GM23338 (cell line): ENCODE results near the gene ELAVL2. TPM values are rescaled to one million over a fixed set of nuclear protein-coding genes. Genes with fewer than 3 reads are reported as not detected.

Experiments
- ATAC-seq: fragments of 200-7000 bp; cut with Tn5 transposase; 3 replicates; pipeline ENCODE4 v1.9.1; 2020
- DNase-seq: peaks from one replicate; pipeline ENCODE4 v3.0.0-alpha.2; 2015; ENCODE audit warnings: low spot score
- H2AFZ ChIP-seq: fragments of 200-600 bp; sonication (generic); 2 replicates; pipeline ENCODE4 v1.8.0; 2016; ENCODE audit warnings: antibody characterized with exemption, mild to moderate bottlenecking, moderate library complexity
- H3F3A ChIP-seq: fragments of 200-600 bp; sonication (generic); replicated peaks from 2 replicates; pipeline ENCODE4 v1.8.0; 2017; ENCODE audit warnings: antibody characterized with exemption, mixed run types, low read depth
- H3K27ac ChIP-seq: fragments of 200-600 bp; sonication (generic); 2 replicates; pipeline ENCODE4 v1.6.1; 2016; ENCODE audit warnings: low read depth
- H3K27me3 ChIP-seq: fragments of 200-600 bp; sonication (generic); 2 replicates; pipeline ENCODE4 v1.8.0; 2016; ENCODE audit warnings: mild to moderate bottlenecking, mixed run types, moderate library complexity; ENCODE audit not compliant: insufficient read depth
- H3K36me3 ChIP-seq: fragments of 200-600 bp; sonication (generic); 2 replicates; pipeline ENCODE4 v1.8.0; 2016; ENCODE audit warnings: mild to moderate bottlenecking; ENCODE audit not compliant: insufficient read depth
- H3K4me1 ChIP-seq: fragments of 200-600 bp; sonication (generic); 2 replicates; pipeline ENCODE4 v1.8.0; 2016; ENCODE audit warnings: mild to moderate bottlenecking, moderate library complexity; ENCODE audit not compliant: insufficient read depth
- H3K4me2 ChIP-seq: fragments of 200-600 bp; sonication (generic); 2 replicates; pipeline ENCODE4 v1.7.1; 2017; ENCODE audit warnings: mixed run types
- H3K4me3 ChIP-seq: fragments of 200-600 bp; sonication (generic); 2 replicates; pipeline ENCODE4 v1.6.1; 2016; ENCODE audit warnings: mixed run types
- H3K79me2 ChIP-seq: fragments of 200-600 bp; sonication (generic); replicated peaks from 2 replicates; pipeline ENCODE4 v1.8.0; 2017; ENCODE audit warnings: mild to moderate bottlenecking; ENCODE audit not compliant: insufficient read depth
- H3K9me2 ChIP-seq: fragments of 200-600 bp; sonication (generic); 2 replicates; pipeline ENCODE4 v1.8.0; 2017; ENCODE audit not compliant: insufficient read depth
- H4K20me1 ChIP-seq: fragments of 200-600 bp; sonication (generic); replicated peaks from 2 replicates; pipeline ENCODE4 v1.8.0; 2017; ENCODE audit warnings: mild to moderate bottlenecking; ENCODE audit not compliant: insufficient read depth
- H3K27ac Mint-ChIP-seq: 2 replicates; pipeline ENCODE4 v1.8.0; 2020; ENCODE audit warnings: inconsistent platforms, mild to moderate bottlenecking, moderate library complexity, mixed read lengths
- H3K27me3 Mint-ChIP-seq: 3 replicates; pipeline ENCODE4 v1.8.0; 2022; ENCODE audit warnings: low read depth, mild to moderate bottlenecking, moderate library complexity, mixed read lengths, inconsistent platforms; ENCODE audit not compliant: insufficient read depth, poor library complexity
- H3K36me3 Mint-ChIP-seq: 3 replicates; pipeline ENCODE4 v1.8.0; 2021; ENCODE audit warnings: low read depth, mild to moderate bottlenecking, inconsistent platforms, moderate library complexity, mixed read lengths
- H3K4me1 Mint-ChIP-seq: 3 replicates; pipeline ENCODE4 v1.8.0; 2020; ENCODE audit warnings: mild to moderate bottlenecking, inconsistent platforms, mixed read lengths
- H3K4me3 Mint-ChIP-seq: 3 replicates; pipeline ENCODE4 v1.8.0; 2021; ENCODE audit warnings: moderate library complexity, mild to moderate bottlenecking, inconsistent platforms, mixed read lengths
- H3K9me3 Mint-ChIP-seq: 3 replicates; pipeline ENCODE4 v1.8.0; 2020; ENCODE audit warnings: moderate library complexity, mild to moderate bottlenecking, inconsistent platforms, mixed read lengths
- CREB1 ChIP-seq: fragments of 250-450 bp; sonication (Bioruptor Pico); IDR thresholded peaks from 2 replicates; pipeline ENCODE4 v1.5.0; 2020; ENCODE audit warnings: low read depth, mild to moderate bottlenecking, moderate library complexity
- CTCF ChIP-seq, 2 experiments: fragments of 200-600 bp in 1 of 2; sonication (generic) in 1 of 2; conservative IDR thresholded peaks; 2 replicates each; pipeline versions ENCODE4 v1.5.1 to v1.6.1; 2016 to 2017; ENCODE audit warnings: antibody characterized with exemption in 2 of 2, low read depth in 2 of 2, mild to moderate bottlenecking in 2 of 2, moderate library complexity in 1 of 2
- ETS1 ChIP-seq: IDR thresholded peaks from 2 replicates; pipeline ENCODE4 v1.6.1; 2016; ENCODE audit warnings: antibody characterized with exemption
- EZH2 ChIP-seq: fragments of 200-600 bp; sonication (generic); IDR thresholded peaks from one replicate; pipeline ENCODE4 v1.8.0; 2017; ENCODE audit warnings: antibody characterized with exemption, mild to moderate bottlenecking, low read depth; ENCODE audit not compliant: unreplicated experiment
- EZH2phosphoT487 ChIP-seq: fragments of 200-600 bp; sonication (generic); IDR thresholded peaks from one replicate; pipeline ENCODE4 v1.8.1; 2018; ENCODE audit warnings: antibody characterized with exemption; ENCODE audit not compliant: unreplicated experiment
- JUNB ChIP-seq: IDR thresholded peaks from one replicate; pipeline ENCODE4 v1.6.1; 2016; ENCODE audit warnings: antibody characterized with exemption; ENCODE audit not compliant: unreplicated experiment
- NANOG ChIP-seq: IDR thresholded peaks from 2 replicates; pipeline ENCODE4 v1.6.1; 2016; ENCODE audit warnings: antibody characterized with exemption, borderline replicate concordance
- POLR2AphosphoS5 ChIP-seq: IDR thresholded peaks from 2 replicates; pipeline ENCODE4 v1.6.1; 2016; ENCODE audit warnings: antibody characterized with exemption, low read depth
- REST ChIP-seq: IDR thresholded peaks from one replicate; pipeline ENCODE4 v1.6.1; 2018; ENCODE audit warnings: antibody characterized with exemption; ENCODE audit not compliant: unreplicated experiment
- STAT1 ChIP-seq: IDR thresholded peaks from one replicate; pipeline ENCODE4 v1.6.1; 2016; ENCODE audit warnings: antibody characterized with exemption; ENCODE audit not compliant: unreplicated experiment
- ZNF114 ChIP-seq: fragments of 250-450 bp; sonication (Bioruptor Pico); IDR thresholded peaks from 2 replicates; pipeline ENCODE4 v1.5.0; 2020; ENCODE audit warnings: mild to moderate bottlenecking, moderate library complexity
- ZNF331 ChIP-seq: fragments of 250-450 bp; sonication (Bioruptor Pico); IDR thresholded peaks from 2 replicates; pipeline ENCODE4 v1.5.0; 2020; ENCODE audit warnings: low read depth, mild to moderate bottlenecking, moderate library complexity
- polyA plus RNA-seq: library from polyadenylated mRNA; unstranded; fragments of >200 nt; fragmentation: Nextera tagmentation; extraction: Ambion mirVana; gene quantifications from 2 replicates; pipeline ENCODE4 v1.2.1, GENCODE V29; 2016
- total RNA-seq: library from RNA; depleted of rRNA; stranded (reverse); fragments of >200 nt; shearing (Covaris generic); gene quantifications from 2 replicates; pipeline ENCODE4 v1.2.3, GENCODE V29; 2014

Gene ELAVL2
- total and polyA plus RNA-seq, 2 experiments from 2014 or later = 18.6 to 42.4 TPM

GRCh38 chr9:23651051-23651450, 175.0 kb downstream of the ELAVL2 start:
- peaks cover 70% of the 10 kb centered on the region for H3K36me3 Mint-ChIP-seq
- ATAC-seq (no peak), DNase-seq (no peak)
- Histone ChIP-seq H3K4me3 (no peak overlapping the region), H3F3A (no peaks in the 10 kb centered on the region), H3K9me2 (no peaks in the 10 kb centered on the region), H3K27ac (no peak overlapping the region), H3K4me1 (no peaks in the 10 kb centered on the region), H3K36me3 (peaks cover 17% of the 10 kb centered on the region; the same call in 1 of the 2 replicates), H3K4me2 (no peak overlapping the region), H2AFZ (no peak overlapping the region), H3K79me2 (no peaks in the 10 kb centered on the region), H3K27me3 (no peaks in the 10 kb centered on the region), H4K20me1 (0 out of 2 replicates have a peak, but pooled peaks cover 9% of the 10 kb centered on the region)
- TF ChIP-seq ZNF114 (CRISPR knock-in tag) = no peak
- no peak for TF ChIP-seq CTCF (conservative IDR thresholded peaks at IDR 0.05; ENCODE audit: low read depth in 2 of 2)
- no peak for TF ChIP-seq EZH2
- no peak for TF ChIP-seq CREB1
- TF ChIP-seq REST = no peak
- no peak for TF ChIP-seq STAT1
- H3K4me1 Mint-ChIP-seq = no peaks in the 10 kb centered on the region
- H3K4me3 Mint-ChIP-seq = no peak overlapping the region
- no peaks in the 10 kb centered on the region for H3K27me3 Mint-ChIP-seq
- H3K27ac Mint-ChIP-seq = no peak overlapping the region
- no peaks in the 10 kb centered on the region for H3K9me3 Mint-ChIP-seq

- Histone ChIP-seq H3F3A (no peaks in the 10 kb centered on the region), H3K4me1 (no peaks in the 10 kb centered on the region), H2AFZ (no peak overlapping the region), H3K27ac (no peak overlapping the region), H4K20me1 (0 out of 2 replicates have a peak, but pooled peaks cover 9% of the 10 kb centered on the region), H3K4me3 (no peak overlapping the region), H3K4me2 (no peak overlapping the region), H3K9me2 (no peaks in the 10 kb centered on the region), H3K27me3 (no peaks in the 10 kb centered on the region), H3K36me3 (peaks cover 25% of the 10 kb centered on the region; the same call in 1 of the 2 replicates), H3K79me2 (no peaks in the 10 kb centered on the region)
- Mint-ChIP-seq H3K36me3 (peaks cover 75% of the 10 kb centered on the region), H3K4me3 (no peak overlapping the region), H3K4me1 (no peaks in the 10 kb centered on the region), H3K27me3 (peaks cover 2% of the 10 kb centered on the region), H3K9me3 (no peaks in the 10 kb centered on the region), H3K27ac (no peak overlapping the region)
- DNase-seq (no peak), ATAC-seq (no peak)
- no peak for TF ChIP-seq POLR2AphosphoS5
- no peak for TF ChIP-seq CTCF (conservative IDR thresholded peaks at IDR 0.05; ENCODE audit: low read depth in 2 of 2)
- no peak for TF ChIP-seq ETS1
- TF ChIP-seq JUNB = no peak
- TF ChIP-seq EZH2 = no peak
- no peak for TF ChIP-seq CREB1
- no peak for TF ChIP-seq NANOG
- no peak for TF ChIP-seq ZNF331 (CRISPR knock-in tag)
- TF ChIP-seq EZH2phosphoT487 = no peak
- TF ChIP-seq STAT1 = no peak
- no peak for TF ChIP-seq ZNF114 (CRISPR knock-in tag)
Observed at GRCh38 chr9:23648651-23649050, 177.4 kb downstream of the ELAVL2 start.
